GM18868 (cell line): ENCODE results near the gene UPK2.
"Not testable (repeated sequence)": the region's sequence is repeated elsewhere in the genome, so short reads cannot be mapped to it uniquely, and the experiment has no call there.

Experiments
- ATAC-seq: cut with Tn5 transposase; IDR thresholded peaks from one replicate; pipeline ENCODE4 v1.9.1; 2021; ENCODE audit warnings: mild to moderate bottlenecking, moderate library complexity; ENCODE audit not compliant: unreplicated experiment

The UPK2 gene

GRCh38 chr11:118984825-118985224 lies 28.7 kb downstream of the UPK2 start:
- ATAC-seq = no peak

- ATAC-seq = no peak
These were observed 32.2 kb downstream of the UPK2 start for GRCh38 chr11:118988280-118988679.

GRCh38 chr11:118991486-118992038 lies 35.5 kb downstream of the UPK2 start:
- ATAC-seq = not testable (repeated sequence)

GRCh38 chr11:118996926-118997626 lies 41.0 kb downstream of the UPK2 start:
- ATAC-seq = peak; percentile 39

GRCh38 chr11:118997627-118998387 lies 41.7 kb downstream of the UPK2 start, which contains the start of gene CENATAC:
Gene CENATAC, plus strand, starts transcription at chr11:118998138. Its CDS starts 60 bp downstream, at chr11:118998198.
- peak; percentile 87 for ATAC-seq

- ATAC-seq = peak; percentile 24
These were observed 42.3 kb downstream of the UPK2 start for GRCh38 chr11:118998388-118998717.

- no peak for ATAC-seq
These were observed 42.7 kb downstream of the UPK2 start for GRCh38 chr11:118998822-118999221.

GRCh38 chr11:119000906-119001305 lies 44.8 kb downstream of the UPK2 start:
- no peak for ATAC-seq

- no peak for ATAC-seq
These were observed 50.6 kb downstream of the UPK2 start for GRCh38 chr11:119006656-119007055.
